Epithelial cell of proximal tubule (primary cell): Measurements from ENCODE around the gene PLCL1. TPM values are rescaled to one million over a fixed set of nuclear protein-coding genes. Genes with fewer than 3 reads are reported as not detected.

Experiments used
- DNase-seq: peaks from one replicate; pipeline ENCODE4 v3.0.0-alpha.2; 2011; ENCODE audit warnings: low read depth
- H3K4me3 ChIP-seq: 2 replicates; pipeline ENCODE4 v1.5.1; 2011; ENCODE audit warnings: low read depth, mild to moderate bottlenecking, low read length
- CTCF ChIP-seq: conservative IDR thresholded peaks from 2 replicates; pipeline ENCODE4 v1.5.1; 2012; ENCODE audit warnings: low read depth, mild to moderate bottlenecking, low read length
- total RNA-seq: library from RNA; depleted of rRNA; stranded (reverse); fragments of >200 nt; gene quantifications from 2 replicates; pipeline ENCODE4 v1.2.3, GENCODE V29; 2015

PLCL1 gene
- total RNA-seq, 1 donor from 2014 or later: not detected

GRCh38 chr2:197867033-197867432, 62.6 kb downstream of the PLCL1 start:
- TF ChIP-seq CTCF: no peak
- H3K4me3 ChIP-seq: no peak overlapping the region
- no peak for DNase-seq

GRCh38 chr2:197867624-197868023, 63.2 kb downstream of the PLCL1 start:
- no peak for TF ChIP-seq CTCF
- no peak overlapping the region for H3K4me3 ChIP-seq
- no peak for DNase-seq

- TF ChIP-seq CTCF: no peak
- DNase-seq: no peak
- no peak overlapping the region for H3K4me3 ChIP-seq
Observed at GRCh38 chr2:197868206-197868605, 63.8 kb downstream of the PLCL1 start.

GRCh38 chr2:197869041-197869440, 64.6 kb downstream of the PLCL1 start:
- TF ChIP-seq CTCF: no peak
- DNase-seq: no peak
- no peak overlapping the region for H3K4me3 ChIP-seq

GRCh38 chr2:197869501-197870111, 65.2 kb downstream of the PLCL1 start:
- H3K4me3 ChIP-seq: no peak overlapping the region
- no peak for TF ChIP-seq CTCF
- DNase-seq: no peak

GRCh38 chr2:197870137-197870536, 65.7 kb downstream of the PLCL1 start:
- H3K4me3 ChIP-seq: no peak overlapping the region
- DNase-seq: no peak
- no peak for TF ChIP-seq CTCF

- TF ChIP-seq CTCF: no peak
- DNase-seq: no peak
- no peak overlapping the region for H3K4me3 ChIP-seq
Observed at GRCh38 chr2:197871780-197872456, 67.5 kb downstream of the PLCL1 start.
